SK-N-SH (cell line): ENCODE measurements around the gene MC2R. TPM values are rescaled to one million over a fixed set of nuclear protein-coding genes. Genes with fewer than 3 reads are reported as not detected.

Source experiments
- polyA plus RNA-seq, 3 experiments: library from polyadenylated mRNA; depleted of rRNA; stranded (reverse); fragments of >200 nt; gene quantifications; 2 replicates each; pipeline ENCODE4 v1.2.3, GENCODE V29; 2012

Gene MC2R
- polyA plus RNA-seq, 1 of the 3 experiments (the other 2 are of a cell fraction) = not detected

Other genes with a start within 250 kb of the MC2R start
- 10.6 and 11.3 TPM in 2 replicates for gene FAM210A, start 189.0 kb downstream of the MC2R start, polyA plus RNA-seq (2012; rRNA removed)
- gene RNMT, start 188.9 kb downstream of the MC2R start, polyA plus RNA-seq (2012; rRNA removed) = 12.7 and 15.0 TPM in 2 replicates
- not detected in 2 replicates for gene MC5R, start 91.4 kb downstream of the MC2R start, polyA plus RNA-seq (2012; rRNA removed)
- 2.2 and 3.2 TPM in 2 replicates for gene ZNF519, start 216.9 kb upstream of the MC2R start, polyA plus RNA-seq (2012; rRNA removed)